IMR-90 (cell line): ENCODE measurements around the gene PCBP1.

Experiments used
- CTCF ChIP-seq: conservative IDR thresholded peaks from 2 replicates; pipeline ENCODE4 v1.5.1; 2012; ENCODE audit warnings: mild to moderate bottlenecking, low read depth, low read length, improper control_type of control experiment
- MAFK ChIP-seq: IDR thresholded peaks from 2 replicates; pipeline ENCODE4 v1.6.1; 2012; ENCODE audit warnings: low read depth, low read length, improper control_type of control experiment
- POLR2A ChIP-seq: IDR thresholded peaks from 2 replicates; pipeline ENCODE4 v1.6.1; 2012; ENCODE audit warnings: mild to moderate bottlenecking, low read depth, low read length
- RAD21 ChIP-seq: IDR thresholded peaks from 2 replicates; pipeline ENCODE4 v1.6.1; 2012; ENCODE audit warnings: low read length, improper control_type of control experiment
- RCOR1 ChIP-seq: IDR thresholded peaks from 2 replicates; pipeline ENCODE4 v1.6.1; 2012; ENCODE audit warnings: mild to moderate bottlenecking, low read length, improper control_type of control experiment; ENCODE audit not compliant: insufficient replicate concordance
- SMC3 ChIP-seq: fragments of 150-350 bp; IDR thresholded peaks from 2 replicates; pipeline ENCODE4 v1.6.1; 2016; ENCODE audit warnings: low read depth, mild to moderate bottlenecking, antibody characterized with exemption, low read length, moderate library complexity
- TF ChIP-seq, protein P1 (sequence below): fragments of 150-350 bp; IDR thresholded peaks from 2 replicates; pipeline ENCODE4 v1.6.1; 2017; ENCODE audit warnings: mild to moderate bottlenecking, antibody characterized with exemption, low read length, low read depth

DNA sequence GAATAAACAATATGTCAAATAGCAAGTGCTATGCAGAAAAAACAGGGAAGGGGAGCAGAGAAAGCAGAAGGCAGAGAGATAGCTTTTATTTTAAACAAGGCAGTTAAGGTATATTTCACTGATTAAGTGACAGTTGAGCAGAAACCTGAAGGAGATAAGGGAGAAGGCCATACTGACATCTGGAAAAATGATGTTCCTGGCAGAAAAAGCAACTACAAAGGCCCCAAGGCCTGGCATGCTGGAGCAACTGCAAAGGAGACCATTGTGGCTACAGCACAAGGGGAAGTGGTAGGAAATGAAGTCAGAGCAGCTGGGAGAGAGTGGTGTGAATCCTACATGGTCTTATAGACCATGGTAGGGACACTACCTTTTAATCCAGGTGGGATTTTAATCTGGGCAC, 8.9 kb upstream of the PCBP1 start:
- no peak for TF ChIP-seq CTCF
- TF ChIP-seq RAD21, result no peak
- TF ChIP-seq SMC3, result no peak
- no peak for TF ChIP-seq RCOR1
- no peak for TF ChIP-seq POLR2A
- TF ChIP-seq, protein P1, sequence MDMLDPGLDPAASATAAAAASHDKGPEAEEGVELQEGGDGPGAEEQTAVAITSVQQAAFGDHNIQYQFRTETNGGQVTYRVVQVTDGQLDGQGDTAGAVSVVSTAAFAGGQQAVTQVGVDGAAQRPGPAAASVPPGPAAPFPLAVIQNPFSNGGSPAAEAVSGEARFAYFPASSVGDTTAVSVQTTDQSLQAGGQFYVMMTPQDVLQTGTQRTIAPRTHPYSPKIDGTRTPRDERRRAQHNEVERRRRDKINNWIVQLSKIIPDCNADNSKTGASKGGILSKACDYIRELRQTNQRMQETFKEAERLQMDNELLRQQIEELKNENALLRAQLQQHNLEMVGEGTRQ, result no peak
- TF ChIP-seq MAFK, result no peak
